Spleen (tissue), 7 donors: ENCODE results near the gene NHEJ1.

Experiments used
- CTCF ChIP-seq, 11 experiments: fragments of 200-600 bp in 7 of 11; fragments of 450-650 bp in 4 of 11; sonication (generic) in 4 of 11; IDR thresholded peaks in 8 of 11; conservative IDR thresholded peaks in 3 of 11; 1 replicate in 7 of 11; 2 replicates in 4 of 11; pipeline versions ENCODE4 v1.4.0 to v1.8.0; 2016 to 2021; ENCODE audit warnings: antibody characterized with exemption in 11 of 11, inconsistent platforms in 4 of 11, mild to moderate bottlenecking in 1 of 11
- POLR2A ChIP-seq, 3 donors: fragments of 450-650 bp; IDR thresholded peaks; one replicate each; pipeline ENCODE4 v1.5.1; 2017; ENCODE audit warnings: antibody characterized with exemption in 3 of 3, mild to moderate bottlenecking in 1 of 3
- POLR2AphosphoS5 ChIP-seq, 3 donors: sonication (generic); formaldehyde crosslinking; IDR thresholded peaks; one replicate each; pipeline ENCODE4 v1.5.1; 2017; ENCODE audit warnings: antibody characterized with exemption in 3 of 3
- donor health status: DM: no; HTN: no; CAD: no; lungs with moderate emphysema.
- donor health status: DM: no; HTN: no; CAD: no.
- donor health status: DM: no; HTN: no; CAD: no.

DNA sequence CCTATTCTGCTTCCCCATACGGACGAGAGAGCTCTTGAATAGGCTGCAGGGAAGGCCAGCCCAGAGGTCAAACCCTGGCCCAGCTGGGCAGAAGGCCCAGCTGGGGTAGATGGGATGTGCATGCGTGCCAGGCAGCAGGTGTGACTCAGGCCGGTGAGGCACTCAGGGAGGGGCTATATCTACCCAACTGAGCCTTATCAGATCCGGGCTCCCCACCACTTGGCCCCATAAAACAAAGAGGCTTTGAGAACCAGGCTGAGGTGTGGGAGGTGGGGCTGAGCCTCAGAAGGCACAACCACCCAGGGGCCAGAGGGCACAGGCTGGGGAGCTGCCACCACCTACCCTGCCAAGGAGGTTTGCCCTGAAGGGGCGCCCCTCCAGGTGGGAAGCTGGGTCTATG is 111.3 kb downstream of the NHEJ1 start:
- no peak for TF ChIP-seq CTCF (IDR thresholded peaks at IDR 0.05 in 8 of 11, conservative IDR thresholded peaks at IDR 0.05 in 3 of 11)
- TF ChIP-seq POLR2AphosphoS5 (IDR thresholded peaks at IDR 0.05), result no peak
- TF ChIP-seq POLR2A (IDR thresholded peaks at IDR 0.05), result no peak
